ENCODE measurements around the gene IL18BP. TPM values are rescaled to one million over a fixed set of nuclear protein-coding genes. Genes with fewer than 3 reads are reported as not detected.

IL18BP gene
- total and polyA plus RNA-seq, 2 of the 13 experiments (the other 11 are each of a cell fraction or from before 2014, with no cell fraction given) = 4.1 to 12.8 TPM

DNA sequence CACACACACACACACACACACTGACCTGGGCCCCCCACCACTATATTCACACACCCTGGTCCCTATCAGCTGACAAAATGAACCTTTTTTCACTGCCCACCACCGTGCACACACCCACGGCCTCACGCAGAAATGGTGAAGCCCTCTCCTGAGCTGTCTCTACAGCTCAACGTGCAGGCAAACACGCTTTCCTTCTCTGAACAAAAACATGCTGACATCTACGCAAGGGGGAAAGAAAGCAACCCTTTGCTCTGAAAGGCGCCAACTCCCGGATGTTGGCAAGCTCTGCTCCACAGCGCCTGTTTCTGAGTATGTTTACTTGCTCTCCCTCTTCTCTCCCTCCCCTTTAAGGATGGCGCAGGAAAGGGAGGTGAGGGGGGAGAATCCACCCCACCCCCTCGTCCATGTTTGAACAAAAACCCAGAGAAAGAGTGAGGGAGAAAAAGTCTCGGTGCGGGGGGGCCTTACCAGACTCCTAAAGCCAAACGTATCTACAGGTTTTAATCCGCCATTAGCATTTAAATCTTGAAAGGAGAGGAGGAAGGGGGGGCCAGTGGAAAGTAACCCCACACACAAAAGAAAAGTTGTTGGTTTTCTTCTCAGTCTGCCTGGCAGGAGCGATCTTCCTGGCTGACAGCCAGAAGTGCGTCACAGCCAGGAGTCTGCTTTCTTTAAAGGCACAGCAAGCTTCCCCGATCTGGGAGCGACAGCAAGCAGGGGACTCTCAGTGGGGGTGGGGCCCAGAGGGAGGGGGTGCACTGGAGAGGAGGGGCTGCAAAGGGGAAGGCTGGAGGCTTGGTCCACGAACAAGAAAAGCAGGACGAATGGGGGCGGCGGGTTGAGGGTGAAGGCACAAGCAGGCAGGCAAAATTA lies 42.0 kb downstream of the IL18BP start (continued):
- TF ChIP-seq, protein P1, sequence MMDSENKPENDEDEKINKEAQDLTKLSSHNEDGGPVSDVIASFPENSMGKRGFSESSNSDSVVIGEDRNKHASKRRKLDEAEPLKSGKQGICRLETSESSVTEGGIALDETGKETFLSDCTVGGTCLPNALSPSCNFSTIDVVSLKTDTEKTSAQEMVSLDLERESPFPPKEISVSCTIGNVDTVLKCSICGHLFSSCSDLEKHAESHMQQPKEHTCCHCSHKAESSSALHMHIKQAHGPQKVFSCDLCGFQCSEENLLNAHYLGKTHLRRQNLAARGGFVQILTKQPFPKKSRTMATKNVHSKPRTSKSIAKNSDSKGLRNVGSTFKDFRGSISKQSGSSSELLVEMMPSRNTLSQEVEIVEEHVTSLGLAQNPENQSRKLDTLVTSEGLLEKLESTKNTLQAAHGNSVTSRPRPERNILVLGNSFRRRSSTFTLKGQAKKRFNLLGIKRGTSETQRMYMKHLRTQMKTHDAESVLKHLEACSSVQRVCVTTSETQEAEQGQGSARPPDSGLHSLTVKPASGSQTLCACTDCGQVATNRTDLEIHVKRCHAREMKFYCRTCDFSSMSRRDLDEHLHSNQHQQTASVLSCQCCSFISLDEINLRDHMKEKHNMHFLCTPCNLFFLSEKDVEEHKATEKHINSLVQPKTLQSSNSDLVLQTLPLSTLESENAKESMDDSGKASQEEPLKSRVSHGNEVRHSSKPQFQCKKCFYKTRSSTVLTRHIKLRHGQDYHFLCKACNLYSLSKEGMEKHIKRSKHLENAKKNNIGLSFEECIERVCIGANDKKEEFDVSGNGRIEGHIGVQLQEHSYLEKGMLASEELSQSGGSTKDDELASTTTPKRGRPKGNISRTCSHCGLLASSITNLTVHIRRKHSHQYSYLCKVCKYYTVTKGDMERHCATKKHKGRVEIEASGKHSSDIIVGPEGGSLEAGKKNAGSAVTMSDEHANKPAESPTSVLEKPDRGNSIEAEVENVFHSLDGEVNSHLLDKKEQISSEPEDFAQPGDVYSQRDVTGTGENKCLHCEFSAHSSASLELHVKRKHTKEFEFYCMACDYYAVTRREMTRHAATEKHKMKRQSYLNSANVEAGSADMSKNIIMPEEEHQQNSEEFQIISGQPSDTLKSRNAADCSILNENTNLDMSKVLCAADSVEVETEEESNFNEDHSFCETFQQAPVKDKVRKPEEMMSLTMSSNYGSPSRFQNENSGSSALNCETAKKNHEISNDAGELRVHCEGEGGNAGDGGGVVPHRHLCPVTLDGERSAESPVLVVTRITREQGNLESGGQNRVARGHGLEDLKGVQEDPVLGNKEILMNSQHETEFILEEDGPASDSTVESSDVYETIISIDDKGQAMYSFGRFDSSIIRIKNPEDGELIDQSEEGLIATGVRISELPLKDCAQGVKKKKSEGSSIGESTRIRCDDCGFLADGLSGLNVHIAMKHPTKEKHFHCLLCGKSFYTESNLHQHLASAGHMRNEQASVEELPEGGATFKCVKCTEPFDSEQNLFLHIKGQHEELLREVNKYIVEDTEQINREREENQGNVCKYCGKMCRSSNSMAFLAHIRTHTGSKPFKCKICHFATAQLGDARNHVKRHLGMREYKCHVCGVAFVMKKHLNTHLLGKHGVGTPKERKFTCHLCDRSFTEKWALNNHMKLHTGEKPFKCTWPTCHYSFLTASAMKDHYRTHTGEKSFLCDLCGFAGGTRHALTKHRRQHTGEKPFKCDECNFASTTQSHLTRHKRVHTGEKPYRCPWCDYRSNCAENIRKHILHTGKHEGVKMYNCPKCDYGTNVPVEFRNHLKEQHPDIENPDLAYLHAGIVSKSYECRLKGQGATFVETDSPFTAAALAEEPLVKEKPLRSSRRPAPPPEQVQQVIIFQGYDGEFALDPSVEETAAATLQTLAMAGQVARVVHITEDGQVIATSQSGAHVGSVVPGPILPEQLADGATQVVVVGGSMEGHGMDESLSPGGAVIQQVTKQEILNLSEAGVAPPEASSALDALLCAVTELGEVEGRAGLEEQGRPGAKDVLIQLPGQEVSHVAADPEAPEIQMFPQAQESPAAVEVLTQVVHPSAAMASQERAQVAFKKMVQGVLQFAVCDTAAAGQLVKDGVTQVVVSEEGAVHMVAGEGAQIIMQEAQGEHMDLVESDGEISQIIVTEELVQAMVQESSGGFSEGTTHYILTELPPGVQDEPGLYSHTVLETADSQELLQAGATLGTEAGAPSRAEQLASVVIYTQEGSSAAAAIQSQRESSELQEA (CRISPR knock-in tag; IDR thresholded peaks at IDR 0.05; ENCODE audit: not compliant biosample characterization) = no peak
- 0 out of 2 replicates have a peak, but pooled peaks have one; percentile 29 for TF ChIP-seq ZBTB7A (CRISPR knock-in tag; IDR thresholded peaks at IDR 0.05)
- TF ChIP-seq MXI1 (IDR thresholded peaks at IDR 0.05; ENCODE audit: borderline replicate concordance, low read depth, low read length) = peak; percentile 29; the same call in 1 of the 3 replicates
- TF ChIP-seq EED (CRISPR knock-in tag; IDR thresholded peaks at IDR 0.05) = no peak
- TF ChIP-seq, protein P2, sequence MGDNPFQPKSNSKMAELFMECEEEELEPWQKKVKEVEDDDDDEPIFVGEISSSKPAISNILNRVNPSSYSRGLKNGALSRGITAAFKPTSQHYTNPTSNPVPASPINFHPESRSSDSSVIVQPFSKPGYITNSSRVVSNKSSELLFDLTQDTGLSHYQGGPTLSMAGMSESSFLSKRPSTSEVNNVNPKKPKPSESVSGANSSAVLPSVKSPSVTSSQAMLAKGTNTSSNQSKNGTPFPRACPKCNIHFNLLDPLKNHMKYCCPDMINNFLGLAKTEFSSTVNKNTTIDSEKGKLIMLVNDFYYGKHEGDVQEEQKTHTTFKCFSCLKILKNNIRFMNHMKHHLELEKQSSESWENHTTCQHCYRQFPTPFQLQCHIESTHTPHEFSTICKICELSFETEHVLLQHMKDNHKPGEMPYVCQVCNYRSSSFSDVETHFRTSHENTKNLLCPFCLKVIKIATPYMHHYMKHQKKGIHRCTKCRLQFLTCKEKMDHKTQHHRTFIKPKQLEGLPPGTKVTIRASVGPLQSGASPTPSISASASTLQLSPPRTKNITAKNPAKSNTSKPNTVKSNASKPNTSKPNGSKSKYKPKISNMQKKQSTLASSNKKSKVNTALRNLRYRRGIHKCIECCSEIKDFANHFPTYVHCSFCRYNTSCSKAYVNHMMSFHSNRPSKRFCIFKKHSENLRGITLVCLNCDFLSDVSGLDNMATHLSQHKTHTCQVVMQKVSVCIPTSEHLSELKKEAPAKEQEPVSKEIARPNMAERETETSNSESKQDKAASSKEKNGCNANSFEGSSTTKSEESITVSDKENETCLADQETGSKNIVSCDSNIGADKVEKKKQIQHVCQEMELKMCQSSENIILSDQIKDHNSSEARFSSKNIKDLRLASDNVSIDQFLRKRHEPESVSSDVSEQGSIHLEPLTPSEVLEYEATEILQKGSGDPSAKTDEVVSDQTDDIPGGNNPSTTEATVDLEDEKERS (CRISPR knock-in tag; IDR thresholded peaks at IDR 0.05) = no peak
- no peak for TF ChIP-seq ZNF484 (CRISPR knock-in tag; IDR thresholded peaks at IDR 0.05; ENCODE audit: borderline replicate concordance, low read depth)
- peak; percentile 22; the same call in 1 of the 2 replicates for TF ChIP-seq CEBPG (CRISPR knock-in tag; IDR thresholded peaks at IDR 0.05)
- no peak for TF ChIP-seq ZNF33A (CRISPR knock-in tag; IDR thresholded peaks at IDR 0.05; ENCODE audit: borderline replicate concordance)
- TF ChIP-seq RFXAP (CRISPR knock-in tag; IDR thresholded peaks at IDR 0.05; ENCODE audit: borderline replicate concordance) = peak; percentile 56; the same call in 1 of the 2 replicates
- TF ChIP-seq FOSL1 (CRISPR knock-in tag; IDR thresholded peaks at IDR 0.05; ENCODE audit: borderline replicate concordance) = no peak
- TF ChIP-seq, protein P3, sequence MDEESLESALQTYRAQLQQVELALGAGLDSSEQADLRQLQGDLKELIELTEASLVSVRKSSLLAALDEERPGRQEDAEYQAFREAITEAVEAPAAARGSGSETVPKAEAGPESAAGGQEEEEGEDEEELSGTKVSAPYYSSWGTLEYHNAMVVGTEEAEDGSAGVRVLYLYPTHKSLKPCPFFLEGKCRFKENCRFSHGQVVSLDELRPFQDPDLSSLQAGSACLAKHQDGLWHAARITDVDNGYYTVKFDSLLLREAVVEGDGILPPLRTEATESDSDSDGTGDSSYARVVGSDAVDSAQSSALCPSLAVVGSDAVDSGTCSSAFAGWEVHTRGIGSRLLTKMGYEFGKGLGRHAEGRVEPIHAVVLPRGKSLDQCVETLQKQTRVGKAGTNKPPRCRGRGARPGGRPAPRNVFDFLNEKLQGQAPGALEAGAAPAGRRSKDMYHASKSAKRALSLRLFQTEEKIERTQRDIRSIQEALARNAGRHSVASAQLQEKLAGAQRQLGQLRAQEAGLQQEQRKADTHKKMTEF (CRISPR knock-in tag; IDR thresholded peaks at IDR 0.05) = no peak
- no peak for TF ChIP-seq NPAS2 (CRISPR knock-in tag; IDR thresholded peaks at IDR 0.05; ENCODE audit: borderline replicate concordance)
- no peak for TF ChIP-seq ZSCAN20 (CRISPR knock-in tag; IDR thresholded peaks at IDR 0.05; ENCODE audit: borderline replicate concordance)
- peak; percentile 12; the same call in 1 of the 2 replicates for TF ChIP-seq NR2C2 (CRISPR knock-in tag; IDR thresholded peaks at IDR 0.05; ENCODE audit: borderline replicate concordance)
